GM19372 (cell line): ENCODE data around the gene CEP70.
A peak's percentile ranks its signal among the peaks of the same experiment; 100 is the strongest.
"Not testable (repeated sequence)": the region's sequence is repeated elsewhere in the genome, so short reads cannot be mapped to it uniquely, and the experiment has no call there.

Source experiments
- ATAC-seq: cut with Tn5 transposase; IDR thresholded peaks from one replicate; pipeline ENCODE4 v1.9.1; 2021; ENCODE audit warnings: mild to moderate bottlenecking, low read depth, moderate library complexity; ENCODE audit not compliant: unreplicated experiment

The CEP70 gene, protein sequence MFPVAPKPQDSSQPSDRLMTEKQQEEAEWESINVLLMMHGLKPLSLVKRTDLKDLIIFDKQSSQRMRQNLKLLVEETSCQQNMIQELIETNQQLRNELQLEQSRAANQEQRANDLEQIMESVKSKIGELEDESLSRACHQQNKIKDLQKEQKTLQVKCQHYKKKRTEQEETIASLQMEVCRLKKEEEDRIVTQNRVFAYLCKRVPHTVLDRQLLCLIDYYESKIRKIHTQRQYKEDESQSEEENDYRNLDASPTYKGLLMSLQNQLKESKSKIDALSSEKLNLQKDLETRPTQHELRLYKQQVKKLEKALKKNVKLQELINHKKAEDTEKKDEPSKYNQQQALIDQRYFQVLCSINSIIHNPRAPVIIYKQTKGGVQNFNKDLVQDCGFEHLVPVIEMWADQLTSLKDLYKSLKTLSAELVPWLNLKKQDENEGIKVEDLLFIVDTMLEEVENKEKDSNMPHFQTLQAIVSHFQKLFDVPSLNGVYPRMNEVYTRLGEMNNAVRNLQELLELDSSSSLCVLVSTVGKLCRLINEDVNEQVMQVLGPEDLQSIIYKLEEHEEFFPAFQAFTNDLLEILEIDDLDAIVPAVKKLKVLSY

DNA sequence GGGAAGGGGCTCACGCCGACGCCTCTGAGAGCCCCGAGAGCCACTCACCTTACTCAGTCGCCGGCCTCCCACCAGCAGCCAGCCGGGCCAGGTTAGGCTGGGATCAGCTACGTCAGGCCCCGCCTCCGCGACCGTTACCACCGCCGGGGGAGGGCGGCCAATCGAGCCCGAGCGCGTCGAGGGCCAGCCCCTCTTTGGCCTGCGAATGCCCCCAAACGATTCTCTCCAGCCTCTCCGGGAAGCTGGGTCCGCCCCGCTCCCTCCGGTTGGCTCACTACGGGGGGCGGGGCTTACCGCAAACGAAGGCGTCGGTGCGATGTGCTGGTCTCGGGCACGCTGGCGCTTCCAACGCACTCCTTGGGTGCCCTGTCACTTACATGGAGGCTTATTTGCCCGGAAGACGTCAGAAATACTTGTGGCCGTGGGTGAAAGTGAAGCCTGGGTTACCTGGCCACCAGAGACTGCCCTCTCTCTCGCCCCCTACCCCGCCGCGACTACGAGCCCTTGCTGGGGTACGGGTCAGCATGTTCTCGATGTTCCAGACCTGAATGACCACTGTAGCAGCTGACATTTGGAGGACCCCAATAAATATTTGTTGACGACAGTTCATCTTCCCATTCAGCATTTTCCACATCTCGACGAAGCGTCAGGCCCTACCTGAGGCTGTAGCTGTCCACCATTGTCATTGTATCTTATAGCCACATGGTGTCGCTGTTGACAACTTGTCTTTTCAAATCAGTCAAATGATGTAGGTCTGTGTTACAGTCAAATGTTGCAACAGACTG is at the start of gene CEP70:
TSS of gene CEP70 (minus strand) at position 111 of the 785 bp plus-strand sequence. CDS start 21,333 bp downstream, outside the sequence.
- peak; percentile 85 for ATAC-seq

DNA sequence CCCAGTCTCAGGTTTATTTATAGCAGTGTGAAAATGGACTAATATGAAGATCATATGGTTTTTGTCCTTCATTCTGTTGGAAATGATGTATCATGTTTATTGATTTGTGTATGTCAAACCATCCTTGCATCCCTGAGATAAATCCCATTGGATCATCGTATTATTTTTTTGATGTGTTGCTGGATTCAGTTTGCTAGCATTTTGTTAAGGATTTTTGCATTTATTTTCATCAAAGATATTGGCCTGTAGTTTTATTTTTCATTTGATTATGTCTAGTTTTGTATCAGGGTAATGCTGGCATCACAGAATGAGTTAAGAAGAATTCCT is 48.8 kb upstream of the CEP70 start:
- ATAC-seq: no peak

DNA sequence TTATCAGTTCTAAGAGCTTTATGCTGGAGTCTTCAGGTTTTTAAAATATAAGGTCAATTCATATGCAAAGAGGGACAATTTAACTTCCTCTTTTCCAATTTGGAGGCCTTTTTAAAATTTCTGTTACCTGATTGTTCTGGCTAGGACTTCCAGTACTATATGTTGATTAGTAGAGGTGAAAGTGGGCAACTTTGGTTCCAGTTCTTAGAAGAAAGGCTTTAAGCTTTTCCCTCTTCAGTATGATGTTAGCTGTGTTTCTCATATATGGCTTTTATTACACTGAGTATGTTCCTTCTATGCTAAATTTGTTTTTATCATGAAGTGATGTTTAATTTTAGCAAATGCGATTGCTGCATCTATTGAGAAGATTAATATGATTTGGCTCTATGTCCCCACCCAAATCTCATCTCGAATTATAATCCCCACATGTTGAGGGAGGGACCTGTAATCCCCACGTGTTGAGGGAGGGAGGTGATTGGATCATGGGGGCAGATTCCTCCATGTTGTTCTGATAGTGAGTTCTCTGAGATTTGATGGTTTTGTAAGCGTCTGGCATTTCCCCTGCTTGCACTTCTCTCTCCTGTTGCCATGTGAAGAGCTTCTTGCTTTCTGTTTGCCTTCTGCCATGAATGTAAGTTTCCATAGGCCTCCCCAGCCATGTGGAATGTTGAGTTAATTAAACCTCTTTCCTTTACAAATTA is 48.3 kb upstream of the CEP70 start:
- ATAC-seq: no peak

DNA sequence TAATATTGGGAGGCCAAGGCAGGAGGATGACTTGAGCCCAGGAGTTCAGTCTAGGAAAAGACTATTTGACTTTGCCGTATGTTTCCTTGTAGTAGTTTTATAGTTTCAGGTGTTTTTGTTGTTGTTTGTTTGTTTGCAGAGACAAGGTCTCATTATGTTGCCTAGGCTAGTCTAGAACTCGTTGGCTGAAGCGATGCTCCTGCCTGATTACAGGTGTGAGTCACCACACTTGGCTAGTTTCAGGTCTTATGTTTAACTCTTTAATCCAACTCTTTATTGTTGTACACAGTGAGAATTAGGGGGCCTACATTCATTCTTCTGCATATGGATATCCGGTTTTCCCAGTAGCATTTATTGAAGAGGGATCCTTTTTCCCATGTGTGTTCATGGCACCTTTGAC is 46.5 kb upstream of the CEP70 start:
- ATAC-seq: no peak

DNA sequence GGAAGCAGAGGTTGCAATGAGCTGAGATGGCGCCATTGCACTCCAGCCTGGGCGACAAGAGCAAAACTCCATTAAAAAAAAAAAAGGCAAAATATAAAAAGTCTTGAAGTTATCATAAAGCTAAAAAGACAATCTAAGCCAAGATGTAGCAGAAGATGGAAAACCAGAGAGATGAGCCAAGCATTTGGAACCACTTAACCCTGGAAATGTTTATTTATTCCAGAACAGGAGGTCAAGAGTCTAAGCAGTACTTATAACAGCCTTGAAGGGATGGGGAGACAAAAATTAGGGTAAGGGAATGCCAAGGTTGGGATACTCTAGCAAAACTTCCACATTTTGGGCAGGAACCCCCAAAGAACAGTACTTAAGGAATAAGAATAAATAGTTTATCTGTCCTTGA is 44.6 kb upstream of the CEP70 start:
- ATAC-seq: no peak

DNA sequence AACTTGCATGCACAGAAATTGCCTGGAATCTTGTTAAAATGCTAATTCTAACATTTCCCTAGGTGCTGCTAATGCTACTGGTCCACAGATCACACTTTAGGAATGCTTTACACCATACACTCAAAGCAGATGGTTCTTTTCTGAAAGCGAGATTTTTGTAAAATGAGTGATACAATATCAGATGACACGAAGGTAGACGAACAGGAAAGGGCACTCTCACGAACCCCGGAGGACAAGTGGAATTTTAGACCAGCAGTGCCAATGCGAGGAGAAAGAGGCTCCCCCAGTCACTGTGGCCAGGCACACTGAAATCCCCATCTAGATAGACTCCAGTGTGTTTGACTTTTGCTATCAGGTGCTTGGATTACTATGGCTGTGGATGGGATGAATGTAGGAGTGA is 35.5 kb upstream of the CEP70 start:
- ATAC-seq: no peak

DNA sequence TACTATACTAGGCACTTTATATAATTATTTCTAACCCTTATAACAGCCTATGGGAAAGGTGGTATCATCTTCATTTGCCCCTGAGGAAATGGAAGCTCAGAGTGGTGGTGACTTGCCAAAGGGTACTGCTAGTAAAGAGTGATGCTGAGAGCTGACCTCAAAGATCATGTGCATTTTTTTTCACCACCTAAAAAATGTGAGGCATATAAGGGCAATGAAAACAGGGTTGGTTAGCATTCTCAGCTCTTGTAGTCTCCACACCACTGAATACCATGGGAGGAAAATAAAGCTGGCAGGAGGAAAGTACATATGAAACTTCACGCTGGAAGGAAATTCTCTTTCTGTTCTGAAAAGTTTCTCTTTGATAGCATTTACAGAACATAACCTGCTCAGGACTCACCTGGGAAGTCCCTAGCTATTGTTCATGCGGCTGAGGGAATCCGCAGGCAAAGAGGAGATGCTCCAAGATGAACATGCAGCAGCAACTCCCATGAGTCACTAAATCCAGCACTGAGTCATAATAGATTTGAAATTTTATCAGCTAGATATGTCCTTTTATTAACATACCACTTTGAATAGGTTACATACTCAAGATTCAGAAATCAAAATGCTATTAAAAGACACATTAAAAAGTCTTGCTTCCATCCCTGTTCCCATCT is 31.8 kb upstream of the CEP70 start:
- no peak for ATAC-seq

DNA sequence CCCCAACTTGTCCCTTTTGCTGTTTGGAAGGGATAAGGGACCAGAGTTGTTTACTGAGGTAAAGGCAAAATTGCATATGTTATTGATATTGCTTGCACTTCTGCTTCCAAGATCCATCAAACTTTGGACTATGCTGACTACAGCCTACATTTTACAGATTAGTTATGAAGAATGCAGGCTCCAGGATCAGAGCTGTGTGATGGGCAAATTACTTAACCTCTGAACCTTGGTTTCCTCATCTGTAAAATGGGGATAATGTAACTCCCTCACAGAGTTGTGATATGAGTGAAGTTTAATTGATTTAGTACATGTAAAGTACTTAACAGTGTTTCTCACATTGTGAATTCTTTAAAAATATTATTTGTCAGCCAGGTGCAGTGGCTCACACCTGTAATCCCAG is 30.5 kb upstream of the CEP70 start:
- no peak for ATAC-seq

DNA sequence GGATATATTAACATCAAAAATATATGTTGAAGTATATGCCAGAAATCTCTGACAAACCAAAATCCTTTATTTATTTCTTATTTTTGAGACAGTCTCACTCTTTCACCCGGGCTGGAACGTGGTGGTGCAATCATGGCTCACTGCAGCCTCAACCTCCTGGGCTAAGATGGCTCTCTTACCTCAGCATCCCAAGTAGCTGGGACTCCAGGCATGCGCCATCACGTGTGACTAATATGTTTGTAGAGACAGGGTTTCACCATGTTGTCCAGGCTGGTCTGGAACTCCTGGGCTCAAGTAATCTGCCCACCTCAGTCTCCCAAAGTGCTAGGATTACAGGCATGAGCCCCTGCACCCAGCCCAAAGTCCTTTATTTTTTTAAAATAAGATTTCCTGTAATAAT is 26.4 kb upstream of the CEP70 start:
- no peak for ATAC-seq

DNA sequence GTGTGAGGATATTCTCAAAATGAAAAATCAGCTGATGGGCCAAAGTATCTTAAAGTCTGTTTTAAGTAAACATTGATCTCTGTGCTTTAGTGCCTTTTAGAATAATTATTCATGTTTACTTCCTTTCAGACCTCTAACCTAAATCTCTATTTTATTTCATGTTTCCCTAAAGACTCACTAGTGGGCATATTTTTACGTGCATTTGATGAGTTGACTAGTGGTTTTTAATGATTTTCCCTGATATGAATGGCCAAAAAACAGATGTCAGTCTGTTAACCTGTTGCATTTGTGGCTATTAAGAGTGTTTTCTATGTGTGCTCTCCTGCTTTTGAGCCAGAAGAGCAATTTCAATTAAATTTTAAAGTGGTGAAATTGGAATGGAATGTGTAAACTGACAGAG is 21.4 kb upstream of the CEP70 start:
- ATAC-seq: no peak

DNA sequence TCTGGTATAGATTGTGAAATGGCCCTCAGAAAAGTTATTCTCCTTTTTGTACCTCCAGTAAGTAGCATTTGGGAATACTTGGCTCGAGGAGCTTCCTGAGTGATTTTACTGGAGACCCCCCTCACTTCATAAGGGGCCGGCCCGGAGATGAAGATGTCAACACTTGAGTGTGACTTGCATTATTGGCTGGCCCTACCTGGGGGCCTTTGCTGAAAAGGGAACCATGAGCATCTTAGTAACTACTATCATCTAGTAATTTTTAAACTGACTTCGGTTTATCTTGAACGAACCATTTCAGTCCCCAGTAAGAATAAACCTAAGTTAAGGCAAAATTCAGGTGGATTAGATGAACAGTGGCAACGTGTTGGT is 15.8 kb upstream of the CEP70 start:
- no peak for ATAC-seq

DNA sequence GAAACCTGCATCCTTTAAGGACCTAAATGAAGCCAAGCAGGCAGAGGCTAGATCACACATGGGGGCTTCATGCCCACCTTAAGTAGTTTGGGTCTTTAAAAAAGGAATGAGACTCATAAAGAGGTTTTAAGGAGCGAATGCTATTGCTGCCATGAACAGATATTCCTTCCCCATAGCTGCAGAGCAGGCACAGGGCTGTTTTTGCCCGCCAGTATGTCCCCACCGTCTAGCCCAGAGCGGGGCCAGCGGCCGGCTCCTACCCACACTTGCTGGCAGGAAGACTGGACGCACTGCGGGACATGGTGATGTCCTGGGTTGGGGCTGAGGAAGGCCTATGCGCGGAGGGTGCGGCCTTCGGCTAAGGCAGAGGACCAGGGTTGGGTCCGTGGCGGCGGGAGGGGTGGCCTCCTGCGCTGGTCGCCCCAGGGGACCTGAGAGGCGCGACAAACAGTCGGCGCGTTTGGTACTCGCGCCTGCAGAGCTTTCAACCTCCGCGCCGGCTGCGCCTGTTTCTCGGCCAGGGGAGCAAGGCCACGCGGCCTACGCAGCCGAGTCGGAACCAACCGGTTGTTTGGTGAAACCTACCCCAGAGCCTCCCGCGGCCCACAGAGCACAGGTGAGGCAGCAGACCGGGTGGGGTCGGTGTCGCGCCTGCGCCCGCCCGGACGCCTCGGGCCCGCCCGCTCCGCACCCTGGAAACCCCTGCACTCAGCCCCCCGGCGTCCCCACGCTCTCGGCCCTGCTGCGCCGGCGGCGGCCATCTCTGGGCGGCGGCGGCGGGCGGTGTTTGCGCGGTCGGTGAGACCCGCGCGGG is 14.5 kb upstream of the CEP70 start, which contains the start of gene FAIM:
TSS of gene FAIM (plus strand) at position 450 of the 814 bp plus-strand sequence. CDS start 10,956 bp downstream, outside the sequence.
- ATAC-seq: peak; percentile 75

DNA sequence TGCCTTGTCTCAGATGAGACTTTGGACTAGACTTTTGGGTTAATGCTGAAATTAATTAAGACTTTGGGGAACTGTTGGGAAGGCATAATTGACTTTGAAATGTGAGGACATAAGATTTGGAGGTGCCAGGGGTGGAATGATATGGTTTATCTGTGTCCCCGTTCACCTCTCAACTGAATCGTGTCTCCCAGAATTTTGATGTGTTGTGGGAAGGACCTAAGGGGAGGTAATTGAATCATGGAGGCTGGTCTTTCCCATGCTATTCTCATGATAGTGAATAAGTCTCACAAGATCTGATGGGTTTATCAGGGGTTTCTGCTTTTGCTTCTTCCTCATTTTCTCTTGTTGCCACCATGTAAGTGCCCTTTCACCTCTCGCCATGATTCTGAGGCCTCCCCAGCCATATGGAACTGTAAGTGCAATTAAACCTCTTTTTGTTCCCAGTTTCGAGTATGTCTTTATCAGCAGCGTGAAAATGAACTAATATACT is 10.1 kb upstream of the CEP70 start:
- not testable (repeated sequence) for ATAC-seq

DNA sequence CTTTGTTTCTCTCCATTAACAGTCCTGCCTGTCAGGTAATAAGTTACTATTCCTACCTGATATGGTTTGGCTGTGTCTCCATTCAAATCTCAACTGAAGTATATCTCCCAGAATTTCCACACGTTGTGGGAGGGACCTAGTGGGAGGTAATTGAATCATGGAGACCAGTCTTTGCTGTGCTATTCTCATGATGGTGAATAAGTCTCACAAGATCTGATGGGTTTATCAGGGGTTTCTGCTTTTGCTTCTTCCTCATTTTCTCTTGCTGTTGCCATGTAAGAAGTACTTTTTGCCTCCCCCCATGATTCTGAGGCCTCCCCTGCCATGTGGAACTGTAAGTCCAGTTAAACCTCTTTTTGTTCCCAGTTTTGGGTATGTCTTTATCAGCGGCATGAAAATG is 7.6 kb upstream of the CEP70 start:
- ATAC-seq: not testable (repeated sequence)

DNA sequence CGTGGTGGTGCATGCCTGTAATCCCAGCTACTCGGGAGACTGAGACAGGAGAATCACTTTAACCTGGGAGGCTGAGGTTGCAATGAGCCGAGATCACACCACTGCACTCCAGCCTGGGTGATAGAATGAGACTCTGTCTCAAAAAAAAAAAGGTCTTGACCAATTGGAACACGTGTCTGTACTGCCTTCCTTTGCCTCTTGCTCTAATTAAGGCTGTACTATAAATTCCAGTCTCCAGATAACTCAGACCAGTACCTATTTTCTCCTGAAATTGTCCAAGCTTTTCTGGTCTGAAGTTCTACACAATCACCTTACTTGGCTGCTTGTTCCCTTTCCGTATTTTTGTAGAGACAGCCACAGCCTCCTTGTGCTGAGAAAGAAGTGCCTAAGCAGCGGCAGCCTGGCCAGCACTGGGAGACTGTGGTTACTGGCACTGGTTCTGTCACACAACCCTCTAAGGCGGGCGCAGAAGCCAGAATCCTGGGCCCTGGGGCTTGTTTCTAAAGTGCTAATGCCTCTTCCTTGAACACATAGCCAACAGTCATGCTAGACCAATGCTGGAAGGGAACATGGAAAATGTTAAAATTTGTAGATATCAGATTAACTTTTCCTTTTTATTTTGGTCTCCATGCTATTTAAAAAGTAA is 6.2 kb upstream of the CEP70 start:
- ATAC-seq: no peak

DNA sequence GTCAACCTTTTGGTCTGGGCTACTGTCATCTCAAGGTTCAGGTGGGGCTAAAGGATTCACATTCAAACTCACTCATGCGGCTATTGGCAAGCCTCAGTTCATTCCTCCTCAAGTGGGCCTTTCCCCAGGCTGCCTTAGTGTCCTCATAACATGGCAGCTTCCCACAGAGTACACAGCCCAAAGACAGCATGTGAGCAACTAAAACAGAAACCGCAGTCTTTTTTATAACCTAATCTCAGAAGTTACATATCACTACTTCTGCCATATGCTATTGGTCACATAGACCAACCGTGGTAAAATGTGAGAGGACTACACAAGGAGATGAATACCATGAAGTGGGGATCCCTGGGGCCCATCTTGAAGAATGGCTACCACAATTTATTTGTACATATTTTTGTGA is 4.5 kb upstream of the CEP70 start:
- ATAC-seq: no peak

DNA sequence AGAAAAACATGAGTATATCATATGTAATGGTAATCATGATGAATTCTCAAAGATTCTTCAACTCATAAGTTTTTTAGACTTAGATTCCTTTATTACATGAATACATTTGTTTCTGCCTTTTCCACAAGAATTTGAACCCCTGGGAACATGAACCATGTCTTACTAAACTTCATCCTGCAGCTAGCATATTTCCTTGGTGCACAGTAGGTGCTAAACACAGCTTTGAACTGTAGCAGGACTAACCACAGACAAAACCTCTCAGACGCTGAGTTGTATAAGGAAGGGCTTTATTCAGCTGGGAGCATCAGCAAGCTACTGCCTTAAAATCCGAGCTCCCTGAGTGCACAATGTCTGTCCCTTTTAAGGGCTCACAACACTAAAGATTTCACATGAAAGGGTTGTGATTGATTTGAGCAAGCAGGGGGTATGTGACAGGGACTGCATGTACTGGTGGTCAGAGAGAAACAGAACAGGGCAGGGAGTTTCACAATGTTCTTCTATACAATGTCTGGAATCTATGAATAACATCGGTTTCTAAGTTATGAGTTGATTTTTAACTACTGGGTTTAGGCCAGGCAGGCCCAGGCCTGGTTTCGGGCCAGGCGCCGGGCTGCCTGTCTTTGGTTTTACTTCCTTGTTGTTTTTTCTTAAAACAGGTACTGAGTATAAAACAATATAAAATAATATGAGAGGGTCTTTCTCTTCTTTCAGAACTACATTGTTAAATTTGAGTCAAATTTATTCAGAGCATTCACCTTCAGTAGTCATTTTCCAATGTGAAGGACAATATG is 3.3 kb upstream of the CEP70 start:
- ATAC-seq: not testable (repeated sequence)
